Liver (tissue), 3 donors: ENCODE results near the gene DIAPH3.

ENCODE experiments used
- GABPA ChIP-seq, 2 donors: IDR thresholded peaks in 1 of 2; conservative IDR thresholded peaks in 1 of 2; 2 replicates each; pipeline ENCODE4 v1.6.1; 2016; ENCODE audit warnings: antibody characterized with exemption in 2 of 2, mild to moderate bottlenecking in 1 of 2, moderate library complexity in 1 of 2
- TAF1 ChIP-seq: conservative IDR thresholded peaks from 2 replicates; pipeline ENCODE4 v1.6.1; 2016; ENCODE audit warnings: antibody characterized with exemption, mild to moderate bottlenecking
- TF ChIP-seq, protein P1 (sequence below): fragments of 150-350 bp; IDR thresholded peaks from 2 replicates; pipeline ENCODE4 v1.5.1; 2017; ENCODE audit warnings: improper control_type of control experiment, low read depth, low read length; ENCODE audit not compliant: missing input control
- TF ChIP-seq, protein P2 (sequence below): IDR thresholded peaks from 2 replicates; pipeline ENCODE4 v1.6.1; 2016; ENCODE audit warnings: antibody characterized with exemption
- donor health status: healthy.
- donor health status: healthy.

DNA sequence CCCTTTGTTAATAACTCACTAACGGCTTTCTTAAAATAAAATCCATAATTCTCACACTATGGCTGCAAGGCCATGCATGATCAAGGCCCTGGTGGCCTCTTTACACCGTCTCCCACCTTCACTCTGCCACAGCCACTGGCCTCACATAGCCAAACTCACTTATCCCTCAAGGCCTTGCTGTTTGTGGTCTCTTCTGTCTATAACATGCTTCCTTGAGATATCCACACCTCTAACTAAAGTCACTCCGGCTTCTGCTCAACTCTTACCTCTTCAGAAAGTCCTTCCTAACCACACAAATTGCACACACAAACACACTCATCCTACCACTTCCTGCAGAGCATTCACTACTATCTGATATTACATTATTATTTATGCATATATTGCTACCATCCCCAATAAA is 262.5 kb downstream of the DIAPH3 start:
- no peak for TF ChIP-seq TAF1
- TF ChIP-seq, protein P1, sequence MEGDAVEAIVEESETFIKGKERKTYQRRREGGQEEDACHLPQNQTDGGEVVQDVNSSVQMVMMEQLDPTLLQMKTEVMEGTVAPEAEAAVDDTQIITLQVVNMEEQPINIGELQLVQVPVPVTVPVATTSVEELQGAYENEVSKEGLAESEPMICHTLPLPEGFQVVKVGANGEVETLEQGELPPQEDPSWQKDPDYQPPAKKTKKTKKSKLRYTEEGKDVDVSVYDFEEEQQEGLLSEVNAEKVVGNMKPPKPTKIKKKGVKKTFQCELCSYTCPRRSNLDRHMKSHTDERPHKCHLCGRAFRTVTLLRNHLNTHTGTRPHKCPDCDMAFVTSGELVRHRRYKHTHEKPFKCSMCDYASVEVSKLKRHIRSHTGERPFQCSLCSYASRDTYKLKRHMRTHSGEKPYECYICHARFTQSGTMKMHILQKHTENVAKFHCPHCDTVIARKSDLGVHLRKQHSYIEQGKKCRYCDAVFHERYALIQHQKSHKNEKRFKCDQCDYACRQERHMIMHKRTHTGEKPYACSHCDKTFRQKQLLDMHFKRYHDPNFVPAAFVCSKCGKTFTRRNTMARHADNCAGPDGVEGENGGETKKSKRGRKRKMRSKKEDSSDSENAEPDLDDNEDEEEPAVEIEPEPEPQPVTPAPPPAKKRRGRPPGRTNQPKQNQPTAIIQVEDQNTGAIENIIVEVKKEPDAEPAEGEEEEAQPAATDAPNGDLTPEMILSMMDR: no peak
- no peak for TF ChIP-seq GABPA (IDR thresholded peaks at IDR 0.05 in 1 of 2, conservative IDR thresholded peaks at IDR 0.05 in 1 of 2)
- TF ChIP-seq, protein P2, sequence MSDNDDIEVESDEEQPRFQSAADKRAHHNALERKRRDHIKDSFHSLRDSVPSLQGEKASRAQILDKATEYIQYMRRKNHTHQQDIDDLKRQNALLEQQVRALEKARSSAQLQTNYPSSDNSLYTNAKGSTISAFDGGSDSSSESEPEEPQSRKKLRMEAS: no peak
